Peyer's patch (tissue), 4 donors: ENCODE results near the gene DEAF1.

Experiments used
- CTCF ChIP-seq, 6 experiments: fragments of 450-650 bp in 4 of 6; fragments of 200-600 bp in 2 of 6; sonication (generic) in 1 of 6; IDR thresholded peaks; one replicate each; pipeline ENCODE4 v1.5.1; 2017 to 2019; ENCODE audit warnings: antibody characterized with exemption in 6 of 6, mild to moderate bottlenecking in 3 of 6, moderate library complexity in 1 of 6
- POLR2A ChIP-seq, 2 donors: fragments of 450-650 bp; IDR thresholded peaks; one replicate each; pipeline ENCODE4 v1.5.1; 2017; ENCODE audit warnings: antibody characterized with exemption in 2 of 2, mild to moderate bottlenecking in 2 of 2, moderate library complexity in 2 of 2

- TF ChIP-seq CTCF (IDR thresholded peaks at IDR 0.05) (no peak), POLR2A (IDR thresholded peaks at IDR 0.05) (no peak)
Observed at GRCh38 chr11:729492-730074, 34.6 kb upstream of the DEAF1 start.
